LNCAP (cell line): ENCODE results near the gene BCL2.

Experiments
- CTCF ChIP-seq: fragments of 450-650 bp; IDR thresholded peaks from 2 replicates; pipeline ENCODE4 v1.5.1; 2017; ENCODE audit warnings: mild to moderate bottlenecking

BCL2 gene

GRCh38 chr18:63150942-63151421 lies 168.6 kb downstream of the BCL2 start:
- no peak for TF ChIP-seq CTCF

GRCh38 chr18:63150326-63150725 lies 169.2 kb downstream of the BCL2 start:
- TF ChIP-seq CTCF, result no peak

DNA sequence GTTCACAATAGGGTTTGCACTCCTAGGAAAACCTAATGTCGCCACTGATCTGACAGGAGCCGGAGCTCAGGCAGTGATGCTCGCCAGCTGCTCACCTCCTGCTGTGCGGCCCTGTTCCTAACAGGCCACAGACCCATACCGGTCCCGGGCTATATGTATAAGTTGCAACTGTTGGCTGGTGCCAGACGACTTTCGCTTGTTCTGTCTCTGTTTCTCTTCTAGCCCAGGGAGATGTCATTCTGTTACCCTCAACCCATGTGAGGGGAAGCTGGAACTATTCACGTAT lies 170.3 kb downstream of the BCL2 start:
- TF ChIP-seq CTCF, result no peak

GRCh38 chr18:63148449-63149301 lies 170.9 kb downstream of the BCL2 start:
- TF ChIP-seq CTCF, result no peak

DNA sequence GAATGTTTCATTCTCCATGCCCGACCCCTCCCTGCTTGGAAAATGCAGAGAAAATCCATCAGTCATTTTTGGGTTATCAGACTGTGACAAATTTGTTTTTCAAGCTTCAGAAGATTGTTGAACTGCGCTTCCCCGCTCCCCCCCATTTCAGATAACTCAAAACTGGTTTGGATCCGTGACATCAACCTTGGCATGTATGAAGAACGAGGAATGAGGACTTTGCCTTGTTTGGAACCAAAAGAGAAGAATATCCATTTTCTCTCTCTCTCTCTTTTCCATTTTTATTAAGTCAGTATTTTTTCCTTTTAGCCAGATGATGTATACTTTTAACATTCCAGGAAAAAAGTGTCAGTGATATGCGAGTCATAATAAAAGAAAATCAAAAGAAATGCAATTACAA lies 171.6 kb downstream of the BCL2 start:
- no peak for TF ChIP-seq CTCF

DNA sequence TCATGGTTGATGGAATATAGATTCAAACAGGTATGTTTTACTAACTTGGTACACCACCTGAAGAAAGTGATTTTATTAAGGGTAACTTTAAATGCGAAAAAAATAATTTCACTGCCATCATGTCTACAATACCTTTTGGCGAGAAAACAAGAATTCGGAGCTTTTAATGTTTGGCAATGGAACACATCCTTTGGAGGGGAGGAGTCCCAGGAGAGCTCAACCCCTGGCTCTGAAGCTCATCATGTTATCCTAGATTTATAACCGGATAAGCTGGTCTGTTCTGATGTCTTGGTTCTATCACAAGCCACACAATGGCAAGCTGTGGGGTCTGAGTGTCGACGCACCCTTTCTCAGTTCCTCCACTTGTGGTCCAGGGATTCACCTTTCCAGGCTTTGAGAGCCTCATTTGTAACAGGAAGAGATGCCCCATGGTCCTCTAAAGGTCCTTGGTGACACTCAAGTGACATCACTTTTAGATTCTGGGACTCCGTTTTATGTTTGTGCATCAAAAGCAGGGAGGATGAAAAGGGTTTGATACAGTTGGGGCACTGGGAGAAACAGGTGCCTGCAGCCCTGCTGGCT lies 172.7 kb downstream of the BCL2 start:
- no peak for TF ChIP-seq CTCF

- no peak for TF ChIP-seq CTCF
These were observed 173.6 kb downstream of the BCL2 start for GRCh38 chr18:63145851-63146555.
